Measurements from ENCODE around the gene TRAPPC2. TPM values are rescaled to one million over a fixed set of nuclear protein-coding genes. Genes with fewer than 3 reads are reported as not detected.

The TRAPPC2 gene
- total RNA-seq, 1 donor from 2014 or later, result 15.9 TPM

GRCh38 chrX:13690836-13691235, 43.6 kb downstream of the TRAPPC2 start:
- peak; percentile 35 for TF ChIP-seq CTCF (IDR thresholded peaks at IDR 0.05)
- H3K4me1 Mint-ChIP-seq (ENCODE audit: low read depth), result peaks cover 50% of the 10 kb centered on the region
- no peaks in the 10 kb centered on the region for H3K27me3 Mint-ChIP-seq (ENCODE audit: low read depth)
- no peaks in the 10 kb centered on the region for H3K36me3 Mint-ChIP-seq (ENCODE audit: low read depth)
- H3K9me3 Mint-ChIP-seq (ENCODE audit: low read depth), result no peaks in the 10 kb centered on the region
- peak overlapping the region; percentile 73 for H3K4me3 Mint-ChIP-seq (ENCODE audit: unreplicated experiment)
- DNase-seq (ENCODE audit: low spot score), result no peak
- H3K27ac Mint-ChIP-seq (ENCODE audit: unreplicated experiment), result peak overlapping the region; percentile 87

- Mint-ChIP-seq H3K27me3 (ENCODE audit: low read depth) (no peaks in the 10 kb centered on the region), H3K27ac (ENCODE audit: unreplicated experiment) (peak overlapping the region; percentile 87), H3K4me1 (ENCODE audit: low read depth) (peaks cover 50% of the 10 kb centered on the region), H3K4me3 (ENCODE audit: unreplicated experiment) (peak overlapping the region; percentile 73), H3K9me3 (ENCODE audit: low read depth) (no peaks in the 10 kb centered on the region), H3K36me3 (ENCODE audit: low read depth) (no peaks in the 10 kb centered on the region)
- TF ChIP-seq CTCF (IDR thresholded peaks at IDR 0.05), result no peak
- no peak for DNase-seq (ENCODE audit: low spot score)
Observed at GRCh38 chrX:13689741-13690211, 44.6 kb downstream of the TRAPPC2 start.

- Mint-ChIP-seq H3K27ac (ENCODE audit: unreplicated experiment) (peak within 1 kb of the TSS; percentile 87), H3K4me1 (ENCODE audit: low read depth) (peaks cover 47% of the 10 kb centered on the region), H3K27me3 (ENCODE audit: low read depth) (no peaks in the 10 kb centered on the region), H3K36me3 (ENCODE audit: low read depth) (no peaks in the 10 kb centered on the region), H3K9me3 (ENCODE audit: low read depth) (peaks cover 1% of the 10 kb centered on the region), H3K4me3 (ENCODE audit: unreplicated experiment) (peak within 1 kb of the TSS; percentile 73)
- peak; percentile 8 for TF ChIP-seq CTCF (IDR thresholded peaks at IDR 0.05)
- peak; percentile 92 for DNase-seq (ENCODE audit: low spot score)
Observed at GRCh38 chrX:13688958-13689740, 45.3 kb downstream of the TRAPPC2 start, which contains the start of gene RAB9A. RAB9A (plus strand) TSS chrX:13689128; CDS start chrX:13708747, 19,619 bp downstream.

- peaks cover 42% of the 10 kb centered on the region for H3K4me1 Mint-ChIP-seq (ENCODE audit: low read depth)
- no peak for DNase-seq (ENCODE audit: low spot score)
- peak overlapping the region; percentile 87 for H3K27ac Mint-ChIP-seq (ENCODE audit: unreplicated experiment)
- H3K9me3 Mint-ChIP-seq (ENCODE audit: low read depth), result peaks cover 5% of the 10 kb centered on the region
- no peaks in the 10 kb centered on the region for H3K36me3 Mint-ChIP-seq (ENCODE audit: low read depth)
- no peak for TF ChIP-seq CTCF (IDR thresholded peaks at IDR 0.05)
- no peaks in the 10 kb centered on the region for H3K27me3 Mint-ChIP-seq (ENCODE audit: low read depth)
- H3K4me3 Mint-ChIP-seq (ENCODE audit: unreplicated experiment), result peak overlapping the region; percentile 73
Observed at GRCh38 chrX:13688384-13688957, 45.9 kb downstream of the TRAPPC2 start.

GRCh38 chrX:13687203-13687602, 47.2 kb downstream of the TRAPPC2 start:
- no peak for TF ChIP-seq CTCF (IDR thresholded peaks at IDR 0.05)
- Mint-ChIP-seq H3K4me1 (ENCODE audit: low read depth) (peaks cover 30% of the 10 kb centered on the region), H3K4me3 (ENCODE audit: unreplicated experiment) (no peak overlapping the region), H3K9me3 (ENCODE audit: low read depth) (peaks cover 5% of the 10 kb centered on the region), H3K27ac (ENCODE audit: unreplicated experiment) (no peak overlapping the region), H3K36me3 (ENCODE audit: low read depth) (no peaks in the 10 kb centered on the region), H3K27me3 (ENCODE audit: low read depth) (no peaks in the 10 kb centered on the region)
- DNase-seq (ENCODE audit: low spot score), result no peak
